Colonic mucosa (tissue), 4 donors: Measurements from ENCODE around the gene PTX3. TPM values are rescaled to one million over a fixed set of nuclear protein-coding genes. Genes with fewer than 3 reads are reported as not detected.
A peak's percentile ranks its signal among the peaks of the same experiment; 100 is the strongest.

Experiments used
- DNase-seq: peaks from one replicate; pipeline ENCODE4 v3.0.0-alpha.2; 2020
- H3K27ac ChIP-seq: fragments of 200-600 bp; one replicate; pipeline ENCODE4 v1.8.0; 2021
- H3K27me3 ChIP-seq: fragments of 200-600 bp; one replicate; pipeline ENCODE4 v1.8.0; 2021
- H3K36me3 ChIP-seq: fragments of 200-600 bp; one replicate; pipeline ENCODE4 v1.8.0; 2021
- H3K4me1 ChIP-seq: fragments of 200-600 bp; one replicate; pipeline ENCODE4 v1.8.0; 2021; ENCODE audit warnings: mild to moderate bottlenecking
- H3K4me3 ChIP-seq: fragments of 200-600 bp; one replicate; pipeline ENCODE4 v1.8.0; 2021
- H3K9ac ChIP-seq, 2 donors: one replicate each; pipeline ENCODE4 v1.7.0; 2013; ENCODE audit warnings: control low read depth in 2 of 2, low read depth in 2 of 2, low read length in 2 of 2
- H3K9me3 ChIP-seq: fragments of 200-600 bp; one replicate; pipeline ENCODE4 v1.8.0; 2021
- intact Hi-C: fragments of 100-400 bp; cut with DNase I; formaldehyde crosslinking; loops from one replicate; pipeline ENCODE4 v1.14.1; 2022
- total RNA-seq, 2 donors: library from RNA; stranded (reverse); fragmentation: NEBNext Ultra II Directional in 1 of 2; extraction: Animal tissue kit (Norgen Biotek cat#: 25700) in 1 of 2; gene quantifications; one replicate each; pipeline ENCODE4 v1.2.1, GENCODE V29; 2021
- TF ChIP-seq, protein P1 (sequence below): fragments of 200-600 bp; IDR thresholded peaks from one replicate; pipeline ENCODE4 v1.8.0; 2022; ENCODE audit warnings: antibody characterized with exemption, mild to moderate bottlenecking
- donor health status: healthy.
- donor health status: DM: no; HTN: no; CAD: no.
- donor health status: DM: no; HTN: no; CAD: no.

The PTX3 gene
- total RNA-seq, 2 donors from 2014 or later: 1.0 to 1.4 TPM

DNA sequence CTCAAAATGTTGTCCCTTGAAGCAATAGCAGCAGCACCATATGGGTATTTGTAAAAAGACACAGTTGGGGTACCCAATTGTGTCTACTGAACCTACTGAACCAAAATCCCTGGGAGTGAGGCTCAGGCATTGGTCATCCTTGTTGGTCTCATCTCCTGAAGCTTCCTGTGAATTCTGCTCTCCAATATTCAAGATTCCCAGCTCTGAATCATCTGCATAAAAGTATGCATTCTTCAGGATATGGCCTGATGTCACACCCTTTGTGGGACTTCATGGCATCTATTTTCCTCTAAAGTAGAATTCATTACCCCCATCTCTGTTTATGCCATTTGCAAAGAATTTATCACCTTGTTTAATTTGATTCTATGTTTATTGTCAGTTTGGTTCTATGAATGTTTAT lies 13.3 kb upstream of the PTX3 start:
- TF ChIP-seq, protein P1, sequence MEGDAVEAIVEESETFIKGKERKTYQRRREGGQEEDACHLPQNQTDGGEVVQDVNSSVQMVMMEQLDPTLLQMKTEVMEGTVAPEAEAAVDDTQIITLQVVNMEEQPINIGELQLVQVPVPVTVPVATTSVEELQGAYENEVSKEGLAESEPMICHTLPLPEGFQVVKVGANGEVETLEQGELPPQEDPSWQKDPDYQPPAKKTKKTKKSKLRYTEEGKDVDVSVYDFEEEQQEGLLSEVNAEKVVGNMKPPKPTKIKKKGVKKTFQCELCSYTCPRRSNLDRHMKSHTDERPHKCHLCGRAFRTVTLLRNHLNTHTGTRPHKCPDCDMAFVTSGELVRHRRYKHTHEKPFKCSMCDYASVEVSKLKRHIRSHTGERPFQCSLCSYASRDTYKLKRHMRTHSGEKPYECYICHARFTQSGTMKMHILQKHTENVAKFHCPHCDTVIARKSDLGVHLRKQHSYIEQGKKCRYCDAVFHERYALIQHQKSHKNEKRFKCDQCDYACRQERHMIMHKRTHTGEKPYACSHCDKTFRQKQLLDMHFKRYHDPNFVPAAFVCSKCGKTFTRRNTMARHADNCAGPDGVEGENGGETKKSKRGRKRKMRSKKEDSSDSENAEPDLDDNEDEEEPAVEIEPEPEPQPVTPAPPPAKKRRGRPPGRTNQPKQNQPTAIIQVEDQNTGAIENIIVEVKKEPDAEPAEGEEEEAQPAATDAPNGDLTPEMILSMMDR: no peak
- H3K4me3 ChIP-seq: no peak overlapping the region
- H3K9ac ChIP-seq: no peak overlapping the region
- H3K27me3 ChIP-seq: no peaks in the 10 kb centered on the region
- no peak for DNase-seq
- no peak overlapping the region for H3K27ac ChIP-seq
- H3K36me3 ChIP-seq: no peaks in the 10 kb centered on the region
- H3K9me3 ChIP-seq: no peaks in the 10 kb centered on the region
- H3K4me1 ChIP-seq: no peaks in the 10 kb centered on the region
- intact Hi-C loops: no loop called here

DNA sequence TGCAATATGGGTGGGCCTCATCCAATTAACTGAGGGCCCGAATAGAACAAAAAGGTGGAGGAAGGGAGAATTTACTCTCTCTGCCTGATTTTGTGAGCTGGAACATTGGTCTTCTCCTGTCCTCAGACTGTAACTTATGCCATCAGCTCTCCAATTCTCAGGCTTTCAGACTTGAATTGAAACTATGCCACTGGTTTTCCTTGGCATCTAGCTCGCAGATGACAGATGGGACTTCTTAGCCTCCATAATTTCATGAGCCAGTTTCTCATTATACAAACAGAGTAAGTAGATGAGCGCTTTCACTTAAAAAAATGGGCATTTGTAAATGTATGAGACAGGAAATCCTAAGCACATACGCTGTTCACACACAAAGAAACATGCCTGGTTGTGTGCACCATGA lies 8.7 kb upstream of the PTX3 start:
- Histone ChIP-seq H3K4me3 (no peak overlapping the region), H3K4me1 (no peaks in the 10 kb centered on the region), H3K27me3 (no peaks in the 10 kb centered on the region), H3K36me3 (no peaks in the 10 kb centered on the region), H3K27ac (no peak overlapping the region), H3K9ac (no peak overlapping the region), H3K9me3 (no peaks in the 10 kb centered on the region)
- intact Hi-C loops: no loop called here
- TF ChIP-seq, protein P1: no peak
- no peak for DNase-seq

DNA sequence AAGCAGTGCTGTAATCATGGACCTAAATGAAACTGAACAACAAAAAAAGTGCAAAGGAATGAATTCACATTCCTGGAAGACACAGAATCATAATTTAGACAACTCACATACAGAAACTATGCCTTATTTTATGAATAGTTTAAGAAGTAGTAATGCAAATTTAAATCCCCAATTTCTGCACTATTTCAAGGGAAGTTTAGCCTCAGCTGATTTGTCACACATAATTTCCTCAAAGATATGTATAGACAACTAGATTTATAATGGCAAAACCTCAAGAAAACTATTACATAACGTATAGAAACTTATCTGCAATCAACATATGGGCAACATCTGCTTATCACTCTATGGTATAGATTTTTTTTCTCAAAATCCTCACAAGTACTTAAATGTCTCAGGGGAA lies 7.8 kb upstream of the PTX3 start:
- Histone ChIP-seq H3K4me3 (no peak overlapping the region), H3K9me3 (no peaks in the 10 kb centered on the region), H3K36me3 (no peaks in the 10 kb centered on the region), H3K27me3 (no peaks in the 10 kb centered on the region), H3K9ac (no peak overlapping the region), H3K4me1 (no peaks in the 10 kb centered on the region), H3K27ac (no peak overlapping the region)
- TF ChIP-seq, protein P1: no peak
- no peak for DNase-seq
- intact Hi-C loops: no loop called here

DNA sequence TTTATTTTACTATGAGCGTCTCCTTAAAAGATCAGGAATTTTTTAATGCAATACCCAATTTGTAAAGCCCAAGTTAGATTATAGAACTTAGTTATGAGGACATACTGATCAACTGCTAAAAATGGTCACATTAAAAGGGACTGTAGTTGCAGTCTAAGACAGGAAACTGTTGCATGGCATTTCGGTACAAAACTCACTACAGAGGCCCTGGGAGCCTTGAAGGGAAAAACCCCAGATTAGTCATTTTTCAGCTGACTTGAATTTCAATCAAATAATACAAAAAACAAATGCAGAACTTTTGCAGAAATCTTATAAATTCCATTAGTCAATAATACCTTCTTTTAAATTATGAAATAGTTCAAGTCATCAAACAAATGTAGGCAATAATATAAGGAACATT lies 6.9 kb upstream of the PTX3 start:
- Histone ChIP-seq H3K27me3 (no peaks in the 10 kb centered on the region), H3K9ac (no peak overlapping the region), H3K36me3 (no peaks in the 10 kb centered on the region), H3K4me1 (no peaks in the 10 kb centered on the region), H3K27ac (no peak overlapping the region), H3K4me3 (no peak overlapping the region), H3K9me3 (no peaks in the 10 kb centered on the region)
- intact Hi-C loops: no loop called here
- TF ChIP-seq, protein P1: no peak
- no peak for DNase-seq

DNA sequence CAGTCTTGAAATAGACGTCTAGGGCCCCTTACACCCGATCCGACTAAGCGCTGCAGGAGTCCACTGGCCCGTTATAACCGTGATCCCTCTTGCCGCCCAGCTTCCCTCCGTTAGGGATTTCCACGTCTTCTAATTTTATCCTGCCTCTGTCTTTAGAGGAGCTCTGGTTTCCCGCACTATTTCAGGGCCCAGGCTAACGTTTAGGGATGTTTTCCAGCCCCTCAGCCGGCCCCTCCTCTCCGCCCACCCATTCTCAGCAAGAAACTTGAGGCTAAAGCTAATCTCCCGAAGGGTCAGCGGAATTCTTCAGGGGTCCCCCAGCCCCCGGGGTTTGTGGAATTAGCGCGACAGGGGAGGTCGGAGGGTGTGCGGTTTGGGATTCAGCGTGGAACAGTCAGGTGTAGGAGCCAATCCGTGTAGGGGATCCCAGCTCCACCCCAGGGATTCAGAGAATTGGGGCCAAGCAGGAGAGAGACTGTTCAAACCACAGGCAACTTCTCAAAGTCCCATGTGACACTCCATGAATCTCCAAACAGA lies 1.6 kb downstream of the PTX3 start:
- H3K36me3 ChIP-seq: no peaks in the 10 kb centered on the region
- H3K27ac ChIP-seq: no peak overlapping the region
- no peaks in the 10 kb centered on the region for H3K4me1 ChIP-seq
- H3K9me3 ChIP-seq: no peaks in the 10 kb centered on the region
- H3K9ac ChIP-seq: peak overlapping the region in 1 of 2 donors; percentile 54
- TF ChIP-seq, protein P1: no peak
- H3K27me3 ChIP-seq: no peaks in the 10 kb centered on the region
- no peak for DNase-seq
- intact Hi-C loops: no loop called here
- peak overlapping the region; percentile 36 for H3K4me3 ChIP-seq
